COLO668 (cell line): Measurements from ENCODE around the gene FLT1.

Experiments used
- DNase-seq: peaks from one replicate; lab custom pipeline; 2025; ENCODE audit not compliant: unreplicated experiment; lab: John Stamatoyannopoulos, UW

FLT1 gene

DNA sequence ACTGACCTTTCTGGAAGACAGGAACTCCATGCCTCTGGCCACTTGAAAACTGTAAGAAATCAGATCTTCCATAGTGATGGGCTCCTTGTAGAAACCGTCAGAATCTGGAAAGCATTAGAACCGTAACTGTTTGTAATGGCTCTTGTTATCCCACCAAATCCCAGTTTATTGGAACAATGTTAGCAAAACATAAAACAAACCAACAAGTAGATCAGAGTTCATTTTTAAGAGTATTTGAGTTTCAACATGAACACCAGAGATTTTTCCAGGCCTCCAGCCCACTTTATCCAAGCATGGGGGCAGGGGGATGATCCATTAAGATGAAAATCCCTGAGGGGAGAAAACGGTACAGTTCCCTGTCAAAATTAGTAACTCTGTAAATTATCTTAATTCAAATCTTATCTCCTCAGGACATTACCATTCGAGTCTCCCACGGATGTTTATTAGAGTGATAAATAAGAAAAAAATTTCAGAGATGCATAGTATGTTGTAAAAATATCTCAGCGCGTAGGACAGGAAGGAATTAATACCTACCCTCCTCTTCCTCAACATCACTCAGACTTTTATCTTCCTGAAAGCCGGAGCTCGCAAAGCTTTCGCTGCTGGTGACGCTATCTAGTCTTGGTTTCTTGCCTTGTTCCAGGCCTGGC is 172.5 kb downstream of the FLT1 start:
- DNase-seq = no peak

DNA sequence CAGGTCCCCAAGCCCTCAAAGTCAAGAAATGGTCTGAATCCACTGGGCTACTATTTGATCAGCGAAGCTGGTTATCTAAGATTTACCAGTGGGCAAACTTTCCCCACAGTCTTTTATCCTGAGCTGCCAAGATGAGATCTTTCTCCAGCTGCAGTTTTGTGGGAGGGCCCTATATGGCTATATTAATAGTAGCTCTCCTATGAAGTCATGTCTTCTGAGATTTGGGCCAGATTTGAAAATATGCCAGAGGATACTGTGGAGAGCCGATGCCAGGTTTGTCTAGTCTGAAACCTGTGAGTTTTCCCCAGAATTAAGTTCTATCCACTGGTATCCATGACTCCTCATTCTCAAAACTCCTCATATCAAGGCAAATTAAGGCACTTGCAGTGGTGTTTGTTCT is 173.2 kb downstream of the FLT1 start:
- DNase-seq = no peak

DNA sequence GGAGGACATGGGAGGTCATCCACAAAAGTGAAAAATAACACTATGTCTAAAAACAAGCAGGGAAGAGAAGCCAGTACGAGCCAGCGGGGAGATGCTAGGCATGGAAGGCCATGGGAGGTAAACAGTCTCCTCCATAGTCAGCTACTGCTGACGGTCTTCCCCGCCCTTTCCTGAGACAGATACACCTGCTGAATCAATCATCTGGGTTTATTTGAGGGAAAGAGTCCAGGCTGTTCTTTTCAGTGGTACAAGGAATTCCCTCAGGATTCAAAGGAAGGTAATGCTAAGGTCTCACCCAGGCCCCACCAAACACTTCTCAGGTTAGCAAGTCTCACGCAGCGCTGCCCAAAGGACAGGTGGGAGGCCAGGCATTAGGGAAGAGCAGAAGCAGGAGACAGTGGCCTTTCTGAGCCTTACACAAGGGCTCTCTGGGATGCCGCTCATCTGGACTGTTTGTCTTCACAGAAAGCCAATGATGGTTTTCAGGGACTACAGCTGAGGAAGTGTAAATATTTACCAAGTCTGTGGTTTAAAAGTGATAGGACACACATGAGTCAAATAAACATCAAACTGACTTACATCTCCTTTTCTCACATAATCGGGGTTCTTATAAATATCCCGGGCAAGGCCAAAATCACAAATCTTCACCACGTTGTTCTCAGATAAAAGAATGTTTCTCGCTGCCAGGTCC is 173.9 kb downstream of the FLT1 start:
- DNase-seq = peak; percentile 75

DNA sequence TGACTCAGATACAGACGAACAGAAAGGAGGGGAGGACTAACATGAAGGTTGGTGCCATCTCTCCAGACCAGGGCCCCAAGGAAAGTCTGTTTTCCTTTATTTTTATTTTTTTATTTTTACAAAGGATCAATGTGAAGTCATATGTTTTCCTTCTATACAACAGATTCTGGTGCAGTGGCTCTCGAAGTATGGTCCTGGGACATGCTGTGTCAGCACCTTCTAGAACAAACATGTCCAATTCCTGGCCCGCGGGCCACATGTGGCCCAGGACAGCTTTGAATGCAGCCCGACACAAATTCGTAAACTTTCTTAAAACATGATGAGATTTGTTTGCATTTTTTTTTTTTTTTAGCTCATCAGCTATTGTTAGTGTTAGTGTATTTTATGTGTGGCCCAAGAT is 174.7 kb downstream of the FLT1 start:
- no peak for DNase-seq

DNA sequence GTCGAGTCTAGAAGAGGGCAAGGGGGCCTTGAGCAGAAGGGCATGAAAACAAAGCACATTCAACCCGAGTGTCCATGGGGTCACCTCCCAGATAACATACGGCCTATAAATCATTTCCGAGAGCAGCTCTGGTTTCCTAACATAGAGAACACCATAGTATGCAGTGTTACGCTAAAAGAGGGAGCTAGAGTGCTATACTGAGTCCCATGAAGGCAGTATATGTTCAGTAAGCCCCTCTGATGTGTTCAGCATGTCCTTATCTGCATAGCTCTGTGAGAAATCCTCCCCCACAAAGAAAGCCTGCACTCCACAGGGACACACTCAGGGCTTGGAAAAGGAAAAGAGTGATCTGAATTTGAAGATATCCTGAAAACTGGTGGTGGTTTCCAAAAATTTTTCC is 175.4 kb downstream of the FLT1 start:
- no peak for DNase-seq

DNA sequence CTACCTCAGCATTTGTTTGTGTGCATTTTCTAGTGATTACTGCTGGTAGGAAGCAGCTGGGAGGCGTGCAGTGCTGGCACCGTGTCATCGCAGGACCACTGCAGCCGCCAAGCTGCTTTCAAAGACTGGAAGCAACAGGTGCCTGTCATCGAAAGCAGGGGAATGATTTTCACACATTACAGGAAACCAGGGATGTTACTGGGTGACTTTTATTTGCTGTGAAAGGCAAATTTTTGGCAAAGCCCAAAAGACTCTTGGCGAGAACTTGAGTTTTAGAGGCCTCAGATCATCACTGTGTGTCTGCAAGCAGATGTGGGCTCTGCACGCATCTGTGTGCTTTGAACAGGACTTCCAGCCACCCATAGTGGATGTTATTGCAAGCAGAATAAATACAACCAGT is 176.4 kb downstream of the FLT1 start:
- no peak for DNase-seq

DNA sequence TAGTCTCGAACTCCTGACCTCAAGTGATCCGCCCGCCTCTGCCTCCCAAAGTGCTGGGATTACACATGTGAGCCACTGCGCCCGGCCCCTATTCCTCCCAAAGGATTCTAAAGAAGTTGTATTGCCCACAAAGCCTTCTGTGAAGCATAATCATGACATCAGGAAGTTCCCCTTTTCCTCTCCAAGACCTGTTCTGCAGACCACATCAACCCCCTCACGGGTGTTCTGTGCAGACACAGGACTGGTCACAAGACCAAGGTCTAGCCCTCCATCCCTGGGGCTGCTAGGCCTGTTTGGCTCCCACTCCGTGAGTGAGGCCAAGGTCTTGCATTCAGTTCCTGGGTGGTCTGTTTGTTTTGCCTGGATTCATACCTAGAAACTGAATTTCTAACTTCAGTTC is 178.1 kb downstream of the FLT1 start:
- DNase-seq = no peak

DNA sequence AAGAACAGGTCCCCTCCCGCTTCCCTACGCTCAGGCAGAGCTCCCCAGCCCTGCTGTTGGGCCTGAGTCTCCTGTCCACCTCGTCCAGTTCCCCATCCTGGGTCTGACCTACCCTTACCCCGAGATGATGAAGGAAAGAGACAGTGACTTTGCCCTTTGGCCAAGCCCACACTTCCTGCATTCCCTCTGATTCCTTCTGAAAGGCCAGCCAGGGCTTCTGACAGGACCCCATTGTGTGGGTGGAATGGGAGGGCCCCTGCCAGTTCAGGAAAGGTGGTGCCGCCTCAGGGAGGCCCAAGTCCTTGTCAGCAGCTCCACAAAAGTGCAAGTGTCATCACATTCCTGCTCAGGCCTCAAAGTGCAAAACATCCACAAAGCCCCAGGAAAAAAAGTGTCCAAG is 178.8 kb downstream of the FLT1 start:
- no peak for DNase-seq

DNA sequence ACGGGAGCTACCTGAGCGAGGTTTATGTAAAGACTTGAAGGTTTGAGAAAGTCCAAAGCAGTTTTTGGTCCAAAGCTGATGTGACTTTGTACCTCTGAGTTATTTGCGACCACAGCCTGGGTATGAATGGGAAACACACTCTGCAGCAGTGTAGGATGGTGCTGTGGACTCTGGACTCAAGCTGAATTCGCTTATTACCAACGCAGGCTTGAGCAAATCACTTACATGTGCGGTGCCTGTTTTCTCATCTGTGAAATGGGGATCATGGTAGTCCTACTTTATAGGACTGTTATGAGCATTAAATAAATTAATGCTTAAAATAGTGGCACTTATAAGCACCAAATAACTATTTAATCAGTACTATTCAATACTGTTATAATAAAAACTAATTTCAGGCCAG is 180.0 kb downstream of the FLT1 start:
- DNase-seq = no peak

DNA sequence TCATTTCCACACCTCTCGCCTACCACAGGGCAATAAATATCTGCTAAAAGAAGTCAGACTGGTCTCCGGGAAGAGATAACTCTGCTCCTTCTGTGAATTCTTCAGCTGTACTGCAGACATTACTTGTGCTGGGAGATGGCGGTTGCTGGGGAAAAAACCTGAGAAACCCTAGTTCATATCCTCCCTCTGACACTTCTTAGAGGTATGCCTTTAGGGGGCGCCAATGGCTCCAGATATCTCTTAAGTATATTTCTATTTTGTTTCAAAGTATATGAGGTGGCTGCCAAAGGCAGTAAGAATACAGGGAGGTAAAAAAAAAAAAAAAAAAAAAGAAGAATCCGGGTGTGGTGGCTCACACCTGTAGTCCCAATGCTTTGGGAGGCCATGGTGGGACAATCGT is 181.3 kb downstream of the FLT1 start:
- DNase-seq = no peak

DNA sequence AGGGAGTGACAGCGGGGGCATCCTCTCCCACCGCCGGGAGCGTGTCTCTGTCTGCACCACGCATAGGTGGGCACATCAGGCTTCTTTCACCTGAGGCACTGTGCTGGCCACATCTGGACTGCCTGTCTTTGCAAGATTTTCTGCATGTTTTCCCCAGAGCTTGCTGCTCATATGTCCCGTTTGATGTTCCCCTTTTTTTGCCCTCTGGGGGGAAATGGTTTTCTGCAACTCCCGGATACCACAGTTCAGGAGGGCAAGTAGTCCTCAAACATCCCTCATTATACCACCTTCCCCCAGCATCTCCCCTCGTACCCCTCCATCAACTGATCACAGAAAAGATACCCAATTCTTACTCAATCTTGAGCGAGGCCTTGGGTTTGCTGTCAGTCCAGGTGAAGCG is 188.6 kb downstream of the FLT1 start:
- no peak for DNase-seq

DNA sequence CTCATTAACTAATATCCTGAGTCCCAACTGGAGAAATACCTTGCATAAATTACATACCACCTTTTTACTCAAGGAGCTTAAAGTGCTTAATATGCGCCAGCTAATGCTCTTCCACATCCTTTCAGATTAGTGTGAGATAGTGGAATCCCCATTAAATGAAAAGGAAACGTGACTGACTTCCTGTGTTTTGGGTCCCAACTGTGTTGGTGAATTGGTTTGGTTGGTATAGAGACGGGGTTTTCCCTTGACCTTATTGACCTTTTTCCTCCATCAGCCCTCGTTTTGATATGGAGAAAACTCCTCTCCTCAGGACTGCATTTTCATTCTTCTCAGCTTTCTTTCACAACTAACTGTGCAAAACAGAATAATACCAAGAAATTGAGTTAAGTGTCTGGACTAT is 193.1 kb downstream of the FLT1 start:
- no peak for DNase-seq

DNA sequence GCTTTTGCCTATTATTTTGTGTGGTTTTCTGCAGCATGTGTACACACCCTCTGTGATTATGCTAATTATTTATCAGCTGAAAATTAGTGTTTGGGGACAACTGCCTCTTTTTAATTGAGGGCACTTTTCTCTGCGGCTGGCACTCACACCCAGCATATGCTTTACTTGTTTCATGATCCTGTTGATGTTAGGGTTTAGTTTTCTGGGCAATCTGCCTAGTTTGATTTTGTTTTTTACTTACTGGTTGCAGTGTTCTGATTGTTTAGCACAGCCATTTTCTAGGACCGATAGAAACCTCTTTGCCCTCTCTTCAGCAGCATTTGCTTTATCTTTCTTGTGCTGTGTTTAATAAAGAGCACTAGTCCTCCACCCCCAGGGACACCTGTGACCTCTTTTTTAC is 195.0 kb downstream of the FLT1 start:
- no peak for DNase-seq

DNA sequence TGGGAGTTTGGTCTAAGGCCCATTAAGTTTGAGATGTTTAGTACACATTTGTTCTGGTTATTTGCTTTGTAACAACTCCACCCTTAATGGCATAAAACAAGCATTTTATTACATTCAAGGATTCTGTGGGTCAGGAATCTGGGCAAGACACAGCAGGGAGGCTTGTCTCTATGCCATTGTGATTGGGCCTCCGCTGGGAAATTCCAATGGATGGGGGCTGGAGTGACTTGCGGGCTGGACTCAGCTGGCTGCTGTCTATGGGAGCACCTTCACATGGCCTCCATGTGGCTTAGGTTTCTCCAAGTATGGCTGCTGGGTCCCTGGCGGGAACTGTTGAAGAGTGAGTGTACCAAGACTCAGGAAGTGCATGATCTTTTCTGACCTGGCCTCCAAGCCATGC is 197.6 kb downstream of the FLT1 start:
- DNase-seq = no peak

DNA sequence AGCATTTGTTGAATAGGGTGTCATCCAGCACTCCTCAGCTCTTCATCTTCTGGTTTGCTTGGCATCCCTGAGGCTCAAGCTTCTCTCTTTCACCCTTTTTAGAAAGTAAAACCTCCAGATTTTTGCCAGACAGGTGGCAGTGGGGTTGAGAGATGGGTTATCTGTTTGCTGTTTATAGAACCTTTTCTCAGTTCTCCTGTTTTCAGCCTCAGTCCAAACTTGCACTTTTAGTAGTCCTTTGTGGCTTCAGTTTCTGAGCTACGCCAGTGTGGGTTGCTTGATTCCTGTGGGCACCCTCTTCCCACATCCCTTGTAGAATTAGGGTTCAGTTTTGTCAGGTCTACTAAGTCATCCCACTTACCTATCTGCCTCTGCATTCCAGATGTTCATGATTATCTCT is 208.7 kb downstream of the FLT1 start:
- no peak for DNase-seq

DNA sequence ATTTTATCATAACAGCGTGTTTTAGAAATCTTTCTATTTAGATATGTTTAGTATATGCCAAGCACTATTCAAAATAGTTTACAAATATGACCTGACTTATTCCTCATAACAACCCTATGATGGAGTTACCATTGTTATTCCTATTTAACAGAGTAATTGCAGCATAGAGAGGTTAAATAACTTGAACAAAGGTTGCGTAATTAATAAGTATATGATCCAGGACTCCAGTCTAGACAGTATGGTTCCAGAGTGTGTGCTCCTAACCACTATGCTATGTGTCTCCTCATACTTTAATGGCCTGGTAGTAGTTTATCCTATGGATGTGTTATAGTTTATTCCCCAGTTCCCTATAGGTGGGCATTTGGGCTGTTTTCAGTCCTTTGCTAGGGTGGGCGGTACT is 211.3 kb downstream of the FLT1 start:
- DNase-seq = no peak

DNA sequence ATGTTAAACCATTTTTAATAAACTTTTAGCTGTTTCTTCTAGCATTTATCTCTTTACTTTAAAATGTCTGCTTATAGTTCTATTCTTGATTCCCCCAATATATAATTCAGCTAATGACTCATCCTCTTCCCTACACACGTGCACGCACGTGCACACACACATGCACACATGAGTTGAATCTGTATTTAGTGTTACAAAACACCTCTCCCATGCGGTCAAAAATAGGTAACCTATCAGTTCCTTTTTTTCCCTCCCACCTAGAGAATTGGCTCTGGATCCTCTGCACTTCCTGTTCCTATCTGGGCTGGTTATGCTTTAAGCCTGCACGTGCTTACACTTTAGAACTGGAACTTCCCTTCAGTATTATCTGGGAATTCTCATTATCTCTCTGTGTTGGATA is 212.5 kb downstream of the FLT1 start:
- DNase-seq = no peak

DNA sequence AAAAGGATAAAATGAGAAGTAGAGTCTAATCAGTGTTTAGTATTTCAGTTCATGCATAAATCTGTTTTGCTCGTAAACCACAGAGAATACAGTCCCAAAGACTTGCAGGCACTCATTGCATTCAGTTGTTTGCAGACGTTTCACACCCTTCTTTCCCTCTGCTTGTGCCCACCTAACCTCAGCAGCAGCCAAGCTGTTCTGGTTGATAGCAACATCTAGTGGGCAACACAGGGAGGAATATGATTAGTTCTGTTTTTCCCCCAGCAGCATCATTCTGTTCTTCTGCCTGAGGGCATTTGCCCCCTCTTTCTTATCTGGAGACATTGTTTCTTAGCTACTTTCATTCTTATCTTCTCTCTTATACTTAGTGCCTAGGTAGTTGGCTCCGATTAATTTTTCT is 221.0 kb downstream of the FLT1 start:
- DNase-seq = no peak

DNA sequence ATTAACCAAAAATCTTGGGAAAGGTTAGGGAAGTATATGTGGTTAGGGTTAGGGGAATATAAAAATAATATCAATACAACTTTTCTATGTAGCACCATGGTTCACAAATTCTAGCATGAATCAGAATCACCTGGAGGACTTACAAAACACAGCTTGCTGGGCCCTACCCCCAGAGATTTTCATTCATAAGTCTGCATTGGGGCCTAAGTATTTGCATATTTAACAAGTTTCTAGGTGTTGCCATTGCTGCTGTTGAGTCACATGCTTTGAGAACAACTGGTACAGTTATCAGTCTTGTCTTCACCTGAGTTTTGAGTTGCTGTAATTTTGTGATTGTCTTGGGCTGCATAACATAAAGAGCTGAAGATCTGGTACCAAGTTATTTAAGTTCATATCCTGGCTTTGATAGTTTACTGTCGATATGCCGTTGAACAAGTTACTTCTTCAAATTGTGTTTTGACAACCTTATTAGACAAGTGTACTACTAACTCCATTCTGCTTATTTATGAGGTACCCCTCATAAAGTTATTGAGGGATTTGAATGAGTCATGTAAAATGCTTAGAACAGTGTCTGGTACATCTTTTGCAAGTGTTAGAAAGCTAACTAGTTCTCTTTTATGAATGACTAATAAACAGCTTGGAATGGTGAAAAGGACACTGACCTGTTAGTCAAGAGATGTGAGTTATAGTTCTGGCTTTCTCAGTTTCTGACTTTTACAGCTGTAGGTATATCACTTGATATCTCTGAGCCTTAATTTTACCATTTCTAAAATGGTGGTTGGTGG is 223.7 kb downstream of the FLT1 start:
- no peak for DNase-seq

DNA sequence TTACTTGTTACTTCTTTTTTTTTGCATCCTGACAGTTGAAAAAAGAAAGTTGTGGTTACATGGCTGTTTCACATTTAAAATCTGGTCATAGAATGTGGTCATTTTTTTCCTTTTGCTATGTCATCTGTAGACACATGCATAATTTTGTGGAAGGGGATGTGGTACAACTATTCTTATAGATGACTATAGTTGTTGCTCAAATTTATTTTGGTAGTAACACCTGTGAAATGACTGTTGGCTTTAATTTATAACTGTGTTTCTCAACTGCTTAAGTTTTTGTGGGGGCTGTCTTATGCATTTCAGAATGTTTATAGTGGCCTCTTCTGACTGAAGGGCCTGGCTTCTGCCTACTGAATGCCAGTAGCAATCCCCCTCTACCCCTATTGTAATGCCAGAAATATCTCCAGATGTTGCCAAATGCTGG is 226.1 kb downstream of the FLT1 start:
- no peak for DNase-seq

DNA sequence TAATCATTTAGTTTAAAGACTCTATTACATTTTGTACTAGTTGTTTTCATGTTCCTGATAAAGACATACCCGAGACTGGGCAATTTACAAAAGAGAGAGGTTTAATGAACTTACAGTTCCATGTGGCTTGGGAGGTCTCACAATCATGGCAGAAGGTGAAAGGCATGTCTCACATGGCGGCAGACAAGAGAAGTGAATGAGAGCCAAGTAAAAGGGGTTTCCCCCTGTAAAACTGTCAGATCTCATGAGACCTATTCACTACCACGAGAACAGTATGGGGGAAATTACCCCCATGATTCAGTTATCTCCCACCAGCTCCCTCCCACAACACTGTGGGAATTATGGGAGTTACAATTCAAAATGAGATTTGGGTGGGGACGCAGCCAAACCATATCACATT is 227.4 kb downstream of the FLT1 start:
- no peak for DNase-seq

DNA sequence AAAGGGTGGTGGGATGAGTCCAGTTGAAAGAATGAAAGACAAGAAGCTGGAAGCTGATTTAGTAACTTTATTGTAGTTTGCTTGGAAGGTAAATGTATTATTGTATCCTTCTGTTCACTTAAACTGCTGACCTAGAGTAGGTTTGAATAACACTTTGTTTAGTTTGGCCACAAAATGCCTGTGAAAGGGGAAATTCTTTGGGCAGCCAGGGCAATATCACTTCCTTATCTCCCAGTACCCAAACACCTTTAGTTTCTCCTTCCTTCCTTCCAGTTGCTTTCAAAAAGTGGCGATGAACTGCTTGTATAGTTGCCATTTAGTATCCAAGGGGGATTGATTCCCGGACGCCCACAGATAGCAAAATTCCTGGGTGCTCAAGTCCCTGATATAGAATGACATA is 236.5 kb downstream of the FLT1 start:
- no peak for DNase-seq
